ENCODE data around the gene FAF2. TPM values are rescaled to one million over a fixed set of nuclear protein-coding genes. Genes with fewer than 3 reads are reported as not detected.

FAF2 gene
- total and polyA plus RNA-seq, 2 donors (not counting 3 experiments of a cell fraction or from before 2014, with no cell fraction given) = 27.9 to 43.5 TPM

DNA sequence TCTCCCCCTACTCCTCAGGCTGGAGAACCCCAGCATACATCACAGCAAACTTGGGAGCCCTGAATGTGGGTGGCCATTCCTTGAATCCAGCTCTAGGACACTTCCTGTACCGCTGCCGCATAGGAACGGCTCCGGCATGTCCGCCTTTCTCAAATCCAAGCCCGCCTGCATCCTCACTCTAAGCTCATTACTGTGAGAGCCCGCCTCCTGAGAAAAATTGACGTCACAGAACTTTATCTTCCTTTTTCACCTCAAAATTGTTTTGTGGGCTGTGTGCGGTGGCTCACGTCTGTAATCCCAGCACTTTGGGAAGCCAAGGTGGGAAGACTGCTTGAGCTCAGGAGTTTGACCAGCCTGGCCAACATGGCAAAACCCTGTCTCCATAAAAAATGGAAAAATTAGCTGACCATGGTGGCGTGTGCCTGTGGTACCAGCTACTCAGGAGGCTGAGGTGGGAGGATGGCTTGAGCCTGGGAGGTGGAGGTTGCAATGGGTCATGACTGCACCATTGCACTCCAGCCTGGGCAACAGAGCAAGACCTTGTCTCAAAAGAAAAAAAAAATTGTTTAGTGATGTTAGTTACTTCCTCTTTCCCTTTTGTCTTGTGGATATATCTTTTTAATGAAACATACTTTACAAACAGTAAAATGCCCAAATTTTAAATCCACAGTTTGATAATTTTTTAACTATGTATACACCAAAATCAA, 66.2 kb downstream of the FAF2 start:
- H3K4me2 ChIP-seq (ENCODE audit: insufficient read depth, low read length) = no peak overlapping the region
- FAIRE-seq = no peak
- no TSS peak for BruUV-seq (replicated peaks)

DNA sequence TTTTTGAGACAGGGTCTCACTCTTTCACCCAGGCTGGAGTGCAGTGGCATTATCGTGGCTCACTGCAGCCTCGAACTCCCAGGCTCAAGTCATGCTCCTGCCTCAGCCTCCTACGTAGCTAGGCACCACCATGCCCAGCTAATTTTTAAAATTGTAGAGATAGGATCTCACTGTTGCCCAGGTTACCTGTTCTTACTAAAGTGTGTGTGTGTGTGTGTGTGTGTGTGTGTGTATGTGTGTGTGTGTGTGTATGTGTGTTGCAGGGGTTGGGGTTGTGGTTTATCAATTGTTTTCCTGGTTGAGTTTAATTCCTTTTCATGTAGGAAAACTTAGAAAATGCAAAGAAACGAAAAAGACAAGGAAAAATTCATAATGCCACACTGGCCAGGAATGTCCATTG, 67.2 kb downstream of the FAF2 start:
- no peak for TF ChIP-seq POLR2AphosphoS5 (IDR thresholded peaks at IDR 0.05; ENCODE audit: insufficient read depth, low read depth, low read length)
- TF ChIP-seq FOS (IDR thresholded peaks at IDR 0.05; ENCODE audit: borderline replicate concordance, insufficient read depth, low read length) = no peak
- TF ChIP-seq POLR2A (IDR thresholded peaks at IDR 0.05; ENCODE audit: low read depth, low read length) = no peak
- TF ChIP-seq JUN (IDR thresholded peaks at IDR 0.05; ENCODE audit: borderline replicate concordance, insufficient read depth, insufficient read length, low read depth) = no peak
- no peak for TF ChIP-seq GATA2 (IDR thresholded peaks at IDR 0.05; ENCODE audit: insufficient read depth, insufficient read length, low read depth, low read length)
- no peak for TF ChIP-seq EZH2 (IDR thresholded peaks at IDR 0.05; ENCODE audit: borderline replicate concordance, low read depth, low read length, severe bottlenecking)
- TF ChIP-seq, protein P1, sequence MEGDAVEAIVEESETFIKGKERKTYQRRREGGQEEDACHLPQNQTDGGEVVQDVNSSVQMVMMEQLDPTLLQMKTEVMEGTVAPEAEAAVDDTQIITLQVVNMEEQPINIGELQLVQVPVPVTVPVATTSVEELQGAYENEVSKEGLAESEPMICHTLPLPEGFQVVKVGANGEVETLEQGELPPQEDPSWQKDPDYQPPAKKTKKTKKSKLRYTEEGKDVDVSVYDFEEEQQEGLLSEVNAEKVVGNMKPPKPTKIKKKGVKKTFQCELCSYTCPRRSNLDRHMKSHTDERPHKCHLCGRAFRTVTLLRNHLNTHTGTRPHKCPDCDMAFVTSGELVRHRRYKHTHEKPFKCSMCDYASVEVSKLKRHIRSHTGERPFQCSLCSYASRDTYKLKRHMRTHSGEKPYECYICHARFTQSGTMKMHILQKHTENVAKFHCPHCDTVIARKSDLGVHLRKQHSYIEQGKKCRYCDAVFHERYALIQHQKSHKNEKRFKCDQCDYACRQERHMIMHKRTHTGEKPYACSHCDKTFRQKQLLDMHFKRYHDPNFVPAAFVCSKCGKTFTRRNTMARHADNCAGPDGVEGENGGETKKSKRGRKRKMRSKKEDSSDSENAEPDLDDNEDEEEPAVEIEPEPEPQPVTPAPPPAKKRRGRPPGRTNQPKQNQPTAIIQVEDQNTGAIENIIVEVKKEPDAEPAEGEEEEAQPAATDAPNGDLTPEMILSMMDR (IDR thresholded peaks at IDR 0.05; ENCODE audit: extremely low read depth in 1 of 2, insufficient read depth in 1 of 2, low read depth in 1 of 2, low read length in 2 of 2) = no peak
- no peak for TF ChIP-seq MAX (IDR thresholded peaks at IDR 0.05; ENCODE audit: insufficient read depth, insufficient read length)
- no peak for TF ChIP-seq MYC (IDR thresholded peaks at IDR 0.05; ENCODE audit: low read depth, low read length)
- FAIRE-seq (no peak), DNase-seq (ENCODE audit: low read depth, low spot score) (no peak)
- Histone ChIP-seq H3K4me1 (ENCODE audit: control insufficient read depth, extremely low read depth, insufficient read depth, low read length) (no peaks in the 10 kb centered on the region), H4K20me1 (replicated peaks; ENCODE audit: control insufficient read depth, extremely low read depth, insufficient read depth, low read length) (no peaks in the 10 kb centered on the region), H3K9ac (replicated peaks; ENCODE audit: extremely low read depth, insufficient read depth, low read length) (no peak overlapping the region), H3K36me3 (ENCODE audit: control insufficient read depth in 2 of 2, extremely low read depth in 1 of 2, insufficient read depth in 2 of 2, low read length in 2 of 2) (no peaks in the 10 kb centered on the region), H3K79me2 (ENCODE audit: control insufficient read depth, insufficient read depth, low read length) (no peaks in the 10 kb centered on the region), H3K4me2 (ENCODE audit: insufficient read depth, low read length) (no peak overlapping the region), H2AFZ (ENCODE audit: low read depth, low read length) (no peak overlapping the region), H3K27ac (ENCODE audit: insufficient read depth, low read depth, low read length) (no peak overlapping the region), H3K9me1 (replicated peaks; ENCODE audit: control insufficient read depth, extremely low read depth, insufficient read depth, low read length) (no peaks in the 10 kb centered on the region), H3K27me3 (ENCODE audit: control insufficient read depth in 2 of 2, insufficient read depth in 2 of 2, low read length in 2 of 2) (no peaks in the 10 kb centered on the region), H3K9me3 (replicated peaks; ENCODE audit: control insufficient read depth, insufficient read depth, low read length) (no peaks in the 10 kb centered on the region), H3K4me3 (replicated peaks in 1 of 3; ENCODE audit: insufficient read depth in 1 of 3, low read depth in 1 of 3, low read length in 3 of 3) (no peak overlapping the region)
- ChIA-PET POLR2A (no interaction called here), CTCF (interaction anchor here (1.6 kb wide), 1 partner anchor 17 kb away, joined by 3 read pairs; no protein-coding TSS in a partner anchor)
- intact Hi-C loops (cut with micrococcal nuclease) = no loop called here
- no TSS peak for BruUV-seq (replicated peaks)
- dilution Hi-C loops (cut with MboI; ENCODE audit: extremely low pct_ligation_motif_present, low sequenced_read_pairs) = no loop called here

More for the DNA sequence above, 66.2 kb downstream of the FAF2 start:
- Histone ChIP-seq H3K27me3 (ENCODE audit: control insufficient read depth in 2 of 2, insufficient read depth in 2 of 2, low read length in 2 of 2) (no peaks in the 10 kb centered on the region), H3K36me3 (ENCODE audit: control insufficient read depth in 2 of 2, extremely low read depth in 1 of 2, insufficient read depth in 2 of 2, low read length in 2 of 2) (no peaks in the 10 kb centered on the region), H3K79me2 (ENCODE audit: control insufficient read depth, insufficient read depth, low read length) (no peaks in the 10 kb centered on the region), H3K9ac (replicated peaks; ENCODE audit: extremely low read depth, insufficient read depth, low read length) (no peak overlapping the region), H2AFZ (ENCODE audit: low read depth, low read length) (no peak overlapping the region), H3K27ac (ENCODE audit: insufficient read depth, low read depth, low read length) (no peak overlapping the region), H3K9me3 (replicated peaks; ENCODE audit: control insufficient read depth, insufficient read depth, low read length) (no peaks in the 10 kb centered on the region), H3K4me3 (replicated peaks in 1 of 3; ENCODE audit: insufficient read depth in 1 of 3, low read depth in 1 of 3, low read length in 3 of 3) (no peak overlapping the region), H3K4me1 (ENCODE audit: control insufficient read depth, extremely low read depth, insufficient read depth, low read length) (no peaks in the 10 kb centered on the region), H4K20me1 (replicated peaks; ENCODE audit: control insufficient read depth, extremely low read depth, insufficient read depth, low read length) (no peaks in the 10 kb centered on the region), H3K9me1 (replicated peaks; ENCODE audit: control insufficient read depth, extremely low read depth, insufficient read depth, low read length) (no peaks in the 10 kb centered on the region)
- TF ChIP-seq MYC (IDR thresholded peaks at IDR 0.05; ENCODE audit: low read depth, low read length) = no peak
- no peak for TF ChIP-seq MAX (IDR thresholded peaks at IDR 0.05; ENCODE audit: insufficient read depth, insufficient read length)
- DNase-seq (ENCODE audit: low read depth, low spot score) = no peak
- POLR2A ChIA-PET = no interaction called here
- intact Hi-C loops (cut with micrococcal nuclease) = no loop called here
- dilution Hi-C loops (cut with MboI; ENCODE audit: extremely low pct_ligation_motif_present, low sequenced_read_pairs) = no loop called here
- CTCF ChIA-PET = interaction anchor here (1.2 to 1.6 kb wide), 2 partner anchors 15 to 18 kb away, joined by 3 read pairs; no protein-coding TSS in a partner anchor

All from endothelial cell of umbilical vein (primary cell).